Endothelial cell of umbilical vein (primary cell): ENCODE measurements around the gene MAG. TPM values are rescaled to one million over a fixed set of nuclear protein-coding genes. Genes with fewer than 3 reads are reported as not detected.

Experiments
- BruUV-seq: library from RNA; stranded (reverse); fragments of 400-500 nt; replicated peaks from 2 replicates; lab custom pipeline; 2021; lab: Mats Ljungman, UMichigan
- CTCF ChIA-PET: fragments of 300-600, 350-600 bp; sonication (Branson Sonifier 250); formaldehyde crosslinking; loops from one replicate; lab custom pipeline; 2021; ENCODE audit warnings: antibody characterized with exemption, inconsistent platforms; lab: Charles Lee
- POLR2A ChIA-PET: fragments of 300-600, 350-600 bp; sonication (Branson Sonifier 250); formaldehyde crosslinking; loops from one replicate; lab custom pipeline; 2021; ENCODE audit warnings: antibody characterized with exemption, inconsistent platforms; lab: Charles Lee
- DNase-seq: peaks from one replicate; pipeline ENCODE4 v3.0.0-alpha.2; 2011; ENCODE audit warnings: low read depth, low spot score
- FAIRE-seq: peaks from 2 replicates; lab custom pipeline; 2011; peaks lifted over from hg19 to GRCh38; lab: Jason Lieb, UNC
- H2AFZ ChIP-seq: 2 replicates; pipeline ENCODE4 v1.6.0; 2012; ENCODE audit warnings: low read depth, low read length, control low read depth, inconsistent platforms
- H3K27ac ChIP-seq: 2 replicates; pipeline ENCODE4 v1.5.1; 2011; ENCODE audit warnings: low read depth, mild to moderate bottlenecking, control low read depth, low read length, moderate library complexity; ENCODE audit not compliant: insufficient read depth
- H3K27me3 ChIP-seq, 2 experiments: 2 replicates each; pipeline versions ENCODE4 v1.6.0 to v1.6.1; 2011; ENCODE audit warnings: low read length in 2 of 2, mixed read lengths in 1 of 2; ENCODE audit not compliant: control insufficient read depth in 2 of 2, insufficient read depth in 2 of 2
- H3K36me3 ChIP-seq, 2 experiments: 2 replicates in 1 of 2; 3 replicates in 1 of 2; pipeline ENCODE4 v1.5.1; 2011; ENCODE audit warnings: low read length in 2 of 2, mild to moderate bottlenecking in 1 of 2, moderate library complexity in 1 of 2; ENCODE audit not compliant: control insufficient read depth in 2 of 2, insufficient read depth in 2 of 2; ENCODE audit errors: extremely low read depth in 1 of 2
- H3K4me1 ChIP-seq: 3 replicates; pipeline ENCODE4 v1.5.1; 2011; ENCODE audit warnings: mild to moderate bottlenecking, low read length; ENCODE audit not compliant: control insufficient read depth, insufficient read depth; ENCODE audit errors: extremely low read depth
- H3K4me2 ChIP-seq: 2 replicates; pipeline ENCODE4 v1.6.1; 2011; ENCODE audit warnings: low read length, control low read depth, mixed read lengths; ENCODE audit not compliant: insufficient read depth
- H3K4me3 ChIP-seq, 3 experiments: fragments of 200-600 bp in 1 of 3; sonication (generic), shearing (Covaris generic) in 1 of 3; replicated peaks in 1 of 3; 2 replicates each; pipeline ENCODE4 v1.5.1; 2011 to 2016; ENCODE audit warnings: control low read depth in 3 of 3, low read length in 3 of 3, mild to moderate bottlenecking in 2 of 3, inconsistent platforms in 1 of 3, low read depth in 1 of 3, moderate library complexity in 1 of 3; ENCODE audit not compliant: insufficient read depth in 1 of 3
- H3K79me2 ChIP-seq: 2 replicates; pipeline ENCODE4 v1.6.0; 2012; ENCODE audit warnings: low read length, inconsistent platforms; ENCODE audit not compliant: control insufficient read depth, insufficient read depth
- H3K9ac ChIP-seq: replicated peaks from 2 replicates; pipeline ENCODE3; 2011; ENCODE audit warnings: low read length, control low read depth; ENCODE audit not compliant: insufficient read depth; ENCODE audit errors: extremely low read depth
- H3K9me1 ChIP-seq: replicated peaks from 3 replicates; pipeline ENCODE4 v1.6.0; 2011; ENCODE audit warnings: mild to moderate bottlenecking, low read length; ENCODE audit not compliant: control insufficient read depth, insufficient read depth; ENCODE audit errors: extremely low read depth
- H3K9me3 ChIP-seq: replicated peaks from 2 replicates; pipeline ENCODE4 v1.5.1; 2012; ENCODE audit warnings: low read length, inconsistent platforms; ENCODE audit not compliant: control insufficient read depth, insufficient read depth
- H4K20me1 ChIP-seq: replicated peaks from 2 replicates; pipeline ENCODE3; 2011; ENCODE audit warnings: mild to moderate bottlenecking, low read length; ENCODE audit not compliant: control insufficient read depth, insufficient read depth; ENCODE audit errors: extremely low read depth
- CTCF ChIP-seq, 2 donors: IDR thresholded peaks; 1 replicate in 1 of 2; 2 replicates in 1 of 2; pipeline ENCODE4 v1.5.1; 2011; ENCODE audit warnings: low read length in 2 of 2, mild to moderate bottlenecking in 2 of 2, moderate library complexity in 2 of 2, control low read depth in 1 of 2, inconsistent platforms in 1 of 2, low read depth in 1 of 2; ENCODE audit not compliant: insufficient read depth in 1 of 2; ENCODE audit errors: extremely low read depth in 1 of 2
- EZH2 ChIP-seq: IDR thresholded peaks from 2 replicates; pipeline ENCODE4 v1.6.1; 2012; ENCODE audit warnings: borderline replicate concordance, low read depth, mild to moderate bottlenecking, moderate library complexity, low read length, inconsistent platforms; ENCODE audit not compliant: severe bottlenecking
- FOS ChIP-seq: IDR thresholded peaks from 2 replicates; pipeline ENCODE4 v1.6.1; 2011; ENCODE audit warnings: mild to moderate bottlenecking, low read length, moderate library complexity, borderline replicate concordance; ENCODE audit not compliant: insufficient read depth
- GATA2 ChIP-seq: IDR thresholded peaks from 2 replicates; pipeline ENCODE4 v1.7.0; 2011; ENCODE audit warnings: low read depth, mild to moderate bottlenecking, moderate library complexity, mixed read lengths, low read length; ENCODE audit not compliant: insufficient read length, insufficient read depth
- JUN ChIP-seq: IDR thresholded peaks from 2 replicates; pipeline ENCODE4 v1.6.1; 2011; ENCODE audit warnings: borderline replicate concordance, low read depth; ENCODE audit not compliant: insufficient read length, insufficient read depth
- MAX ChIP-seq: IDR thresholded peaks from 2 replicates; pipeline ENCODE4 v1.6.1; 2011; ENCODE audit not compliant: insufficient read depth, insufficient read length
- MYC ChIP-seq: IDR thresholded peaks from one replicate; pipeline ENCODE4 v1.6.1; 2011; ENCODE audit warnings: mild to moderate bottlenecking, low read depth, low read length
- POLR2A ChIP-seq: IDR thresholded peaks from 2 replicates; pipeline ENCODE4 v1.6.1; 2012; ENCODE audit warnings: low read depth, mild to moderate bottlenecking, control low read depth, low read length
- POLR2AphosphoS5 ChIP-seq: IDR thresholded peaks from 2 replicates; pipeline ENCODE4 v1.6.1; 2012; ENCODE audit warnings: low read depth, mild to moderate bottlenecking, control low read depth, low read length, moderate library complexity; ENCODE audit not compliant: insufficient read depth
- dilution Hi-C: fragments of 300-500 bp; cut with MboI; formaldehyde crosslinking; loops from one replicate; pipeline ENCODE4 v1.15.0; 2019; ENCODE audit warnings: low sequenced_read_pairs; ENCODE audit not compliant: extremely low pct_ligation_motif_present
- intact Hi-C: fragments of 100-400 bp; cut with micrococcal nuclease; formaldehyde crosslinking; loops from one replicate; pipeline ENCODE4 v1.10.0; 2022
- polyA plus RNA-seq, 4 experiments: library from polyadenylated mRNA; depleted of rRNA in 3 of 4; stranded (reverse) in 3 of 4; unstranded in 1 of 4; fragments of >200 nt; gene quantifications; 2 replicates each; pipeline versions ENCODE4 v1.2.1 to v1.2.3, GENCODE V29; 2011 to 2012; ENCODE audit warnings: missing spikeins in 1 of 4
- total RNA-seq: library from RNA; stranded (reverse); gene quantifications from 2 replicates; pipeline ENCODE4 v1.2.3, GENCODE V29; 2021

The MAG gene
- total and polyA plus RNA-seq, 2 donors (not counting 3 experiments of a cell fraction or from before 2014, with no cell fraction given): not detected

GRCh38 chr19:35293808-35294207, 1.8 kb downstream of the MAG start:
- TF ChIP-seq MAX: no peak
- no peak for TF ChIP-seq CTCF (IDR thresholded peaks at IDR 0.05; ENCODE audit: extremely low read depth in 1 of 2, insufficient read depth in 1 of 2, low read depth in 1 of 2, low read length in 2 of 2)
- no peak for TF ChIP-seq POLR2AphosphoS5
- Histone ChIP-seq H2AFZ (no peak overlapping the region), H4K20me1 (no peaks in the 10 kb centered on the region), H3K4me1 (no peaks in the 10 kb centered on the region), H3K9me1 (no peaks in the 10 kb centered on the region), H3K9ac (no peak overlapping the region), H3K9me3 (no peaks in the 10 kb centered on the region), H3K4me2 (no peak overlapping the region), H3K27me3 (no peaks in the 10 kb centered on the region), H3K4me3 (no peak overlapping the region), H3K36me3 (no peaks in the 10 kb centered on the region), H3K27ac (no peak overlapping the region), H3K79me2 (no peaks in the 10 kb centered on the region)
- no peak for FAIRE-seq
- no TSS peak for BruUV-seq
- dilution Hi-C loops: no loop called here
- intact Hi-C loops: no loop called here
- ChIA-PET POLR2A (no interaction called here), CTCF (interaction anchor here (1.4 kb wide), 1 partner anchor 19 kb away, joined by 3 read pairs; no protein-coding TSS in a partner anchor)
- DNase-seq: no peak

GRCh38 chr19:35294328-35294727, 2.4 kb downstream of the MAG start:
- no peaks in the 10 kb centered on the region for H3K9me3 ChIP-seq
- H2AFZ ChIP-seq: no peak overlapping the region
- H3K9ac ChIP-seq: no peak overlapping the region
- ChIA-PET POLR2A (no interaction called here), CTCF (interaction anchor here (1.4 kb wide), 1 partner anchor 19 kb away, joined by 3 read pairs; no protein-coding TSS in a partner anchor)
- H4K20me1 ChIP-seq: no peaks in the 10 kb centered on the region
- H3K27ac ChIP-seq: no peak overlapping the region
- H3K4me1 ChIP-seq: no peaks in the 10 kb centered on the region
- dilution Hi-C loops (no loop called here), intact Hi-C loops (no loop called here)
- no peaks in the 10 kb centered on the region for H3K9me1 ChIP-seq
- FAIRE-seq: no peak
- DNase-seq: no peak
- H3K79me2 ChIP-seq: no peaks in the 10 kb centered on the region
- H3K36me3 ChIP-seq: no peaks in the 10 kb centered on the region
- no peaks in the 10 kb centered on the region for H3K27me3 ChIP-seq
- no TSS peak for BruUV-seq
- TF ChIP-seq POLR2A (no peak), JUN (no peak), GATA2 (no peak), POLR2AphosphoS5 (no peak), EZH2 (no peak), CTCF (IDR thresholded peaks at IDR 0.05; ENCODE audit: extremely low read depth in 1 of 2, insufficient read depth in 1 of 2, low read depth in 1 of 2, low read length in 2 of 2) (no peak), MYC (no peak), MAX (no peak), FOS (no peak)
- no peak overlapping the region for H3K4me3 ChIP-seq
- H3K4me2 ChIP-seq: no peak overlapping the region
